Measurements from ENCODE around the gene ESF1. TPM values are rescaled to one million over a fixed set of nuclear protein-coding genes. Genes with fewer than 3 reads are reported as not detected.
A peak's percentile ranks its signal among the peaks of the same experiment; 100 is the strongest.

The ESF1 gene
- total RNA-seq, 1 experiment from 2014 or later: 14.8 TPM

- H3K36me3 ChIP-seq (ENCODE audit: low read depth): peaks cover 9% of the 10 kb centered on the region
- H3K27ac ChIP-seq: no peak overlapping the region
- 0 out of 2 replicates have a peak, but pooled peaks cover 7% of the 10 kb centered on the region for H3K4me1 ChIP-seq (replicated peaks; ENCODE audit: insufficient read depth)
- no peaks in the 10 kb centered on the region for H4K20me1 ChIP-seq (ENCODE audit: insufficient read depth)
- peak; percentile 84 for TF ChIP-seq CTCF (conservative IDR thresholded peaks at IDR 0.05)
- TF ChIP-seq EZH2 (IDR thresholded peaks at IDR 0.05; ENCODE audit: low read depth): no peak
- H2AFZ ChIP-seq: no peak overlapping the region
- H3K9me3 ChIP-seq (ENCODE audit: insufficient read depth, low read depth): no peaks in the 10 kb centered on the region
- no peak overlapping the region for H3K4me3 ChIP-seq
- no peaks in the 10 kb centered on the region for H3K27me3 ChIP-seq (ENCODE audit: insufficient read depth, low read depth)
- DNase-seq: peak; percentile 16 to 74
- POLR2A ChIA-PET (ENCODE audit: unreplicated experiment): no interaction called here
- CTCF ChIA-PET: interaction anchor here (0.7 kb wide), 1 partner anchor 227 kb away, joined by 3 read pairs; no protein-coding TSS in a partner anchor
- no peaks in the 10 kb centered on the region for H3K9me2 ChIP-seq (ENCODE audit: insufficient read depth)
- intact Hi-C loops (cut with micrococcal nuclease; ENCODE audit: unreplicated experiment): loop anchor here (1.0 to 10.0 kb wide), 2 partner anchors 125 to 235 kb away; no protein-coding TSS in a partner anchor
- H3K79me2 ChIP-seq (ENCODE audit: low read depth): no peaks in the 10 kb centered on the region
- H3K4me2 ChIP-seq: no peak overlapping the region
- H3F3A ChIP-seq (ENCODE audit: insufficient read depth, low read depth): peaks cover 7% of the 10 kb centered on the region; the same call in 1 of the 2 replicates
- no TSS peak for BruUV-seq (replicated peaks)
These were observed 35.3 kb upstream of the ESF1 start for GRCh38 chr20:13819885-13820645.

- Histone ChIP-seq H3K27me3 (ENCODE audit: insufficient read depth, low read depth) (no peaks in the 10 kb centered on the region), H3K36me3 (ENCODE audit: low read depth) (peaks cover 21% of the 10 kb centered on the region), H3K27ac (no peak overlapping the region), H3K9me3 (ENCODE audit: insufficient read depth, low read depth) (no peaks in the 10 kb centered on the region), H3K4me3 (no peak overlapping the region), H2AFZ (no peak overlapping the region), H3K9me2 (ENCODE audit: insufficient read depth) (no peaks in the 10 kb centered on the region), H3F3A (ENCODE audit: insufficient read depth, low read depth) (peaks cover 7% of the 10 kb centered on the region; the same call in 1 of the 2 replicates), H4K20me1 (ENCODE audit: insufficient read depth) (no peaks in the 10 kb centered on the region), H3K79me2 (ENCODE audit: low read depth) (no peaks in the 10 kb centered on the region), H3K4me1 (replicated peaks; ENCODE audit: insufficient read depth) (0 out of 2 replicates have a peak, but pooled peaks cover 7% of the 10 kb centered on the region), H3K4me2 (no peak overlapping the region)
- intact Hi-C loops (cut with micrococcal nuclease; ENCODE audit: unreplicated experiment): no loop called here
- TF ChIP-seq EZH2 (IDR thresholded peaks at IDR 0.05; ENCODE audit: low read depth): no peak
- TF ChIP-seq CTCF (conservative IDR thresholded peaks at IDR 0.05): no peak
- no peak for DNase-seq
- POLR2A ChIA-PET (ENCODE audit: unreplicated experiment): no interaction called here
- no TSS peak for BruUV-seq (replicated peaks)
- CTCF ChIA-PET: no interaction called here
These were observed 32.6 kb upstream of the ESF1 start for GRCh38 chr20:13817342-13817741.

GRCh38 chr20:13816757-13817156, 32.0 kb upstream of the ESF1 start:
- Histone ChIP-seq H3K9me3 (ENCODE audit: insufficient read depth, low read depth) (no peaks in the 10 kb centered on the region), H3K4me2 (no peak overlapping the region), H3K4me1 (replicated peaks; ENCODE audit: insufficient read depth) (0 out of 2 replicates have a peak, but pooled peaks cover 7% of the 10 kb centered on the region), H3K9me2 (ENCODE audit: insufficient read depth) (no peaks in the 10 kb centered on the region), H3K27ac (no peak overlapping the region), H4K20me1 (ENCODE audit: insufficient read depth) (no peaks in the 10 kb centered on the region), H3F3A (ENCODE audit: insufficient read depth, low read depth) (peaks cover 7% of the 10 kb centered on the region; the same call in 1 of the 2 replicates), H3K4me3 (no peak overlapping the region), H2AFZ (no peak overlapping the region), H3K36me3 (ENCODE audit: low read depth) (peaks cover 21% of the 10 kb centered on the region), H3K79me2 (ENCODE audit: low read depth) (no peaks in the 10 kb centered on the region), H3K27me3 (ENCODE audit: insufficient read depth, low read depth) (no peaks in the 10 kb centered on the region)
- POLR2A ChIA-PET (ENCODE audit: unreplicated experiment): no interaction called here
- CTCF ChIA-PET: no interaction called here
- TF ChIP-seq CTCF (conservative IDR thresholded peaks at IDR 0.05): no peak
- TF ChIP-seq EZH2 (IDR thresholded peaks at IDR 0.05; ENCODE audit: low read depth): no peak
- DNase-seq: no peak
- BruUV-seq (replicated peaks): no TSS peak
- intact Hi-C loops (cut with micrococcal nuclease; ENCODE audit: unreplicated experiment): no loop called here
